ENCODE data around the gene SCLT1. TPM values are rescaled to one million over a fixed set of nuclear protein-coding genes. Genes with fewer than 3 reads are reported as not detected.

SCLT1 gene
- polyA plus RNA-seq, 1 of the 3 experiments (the other 2 are of a cell fraction) = 2.2 TPM

GRCh38 chr4:129113919-129114318, 20.6 kb upstream of the SCLT1 start:
- Histone ChIP-seq H3K4me1 (ENCODE audit: control insufficient read depth in 1 of 2, insufficient read depth in 2 of 2, low read depth in 1 of 2, low read length in 1 of 2) (peaks cover 0 to 8% of the 10 kb centered on the region in 2 experiments; a peak in 2 of 4 replicates), H3K27me3 (ENCODE audit: insufficient read depth) (no peaks in the 10 kb centered on the region), H3K9me2 (no peaks in the 10 kb centered on the region), H3F3A (replicated peaks; ENCODE audit: insufficient read depth) (no peaks in the 10 kb centered on the region), H3K9me3 (no peaks in the 10 kb centered on the region), H3K79me2 (ENCODE audit: insufficient read depth) (no peaks in the 10 kb centered on the region), H3K27ac (ENCODE audit: low read depth in 2 of 2, low read length in 1 of 2) (no peak overlapping the region), H3K36me3 (replicated peaks in 1 of 2; ENCODE audit: control insufficient read depth in 1 of 2, insufficient read depth in 2 of 2, low read length in 1 of 2) (no peaks in the 10 kb centered on the region), H3K4me3 (ENCODE audit: low read depth in 2 of 2, low read length in 1 of 2) (no peak overlapping the region), H3K9ac (no peak overlapping the region), H4K20me1 (ENCODE audit: insufficient read depth) (no peaks in the 10 kb centered on the region), H3K4me2 (no peak overlapping the region), H2AFZ (ENCODE audit: low read depth) (no peak overlapping the region)
- POLR2A ChIA-PET = interaction anchor here (1.0 kb wide), 1 partner anchor 302 kb away, joined by 3 read pairs; no protein-coding TSS in a partner anchor
- CTCF ChIA-PET = interaction anchor here (0.8 kb wide), 1 partner anchor 528 kb away, joined by 3 read pairs; no protein-coding TSS in a partner anchor
- DNase-seq = no peak
- WGBS (ENCODE audit: low lambda C conversion rate) = 17% methylated on average over 1 of the region's 1 CpG
- no peak for TF ChIP-seq RAD21 (IDR thresholded peaks at IDR 0.05; ENCODE audit: low read length)
- TF ChIP-seq TAF1 (IDR thresholded peaks at IDR 0.05; ENCODE audit: borderline replicate concordance, low read depth, low read length) = no peak
- TF ChIP-seq USF1 (IDR thresholded peaks at IDR 0.05; ENCODE audit: borderline replicate concordance, low read depth) = no peak
- no peak for TF ChIP-seq GABPA (IDR thresholded peaks at IDR 0.05; ENCODE audit: low read depth)
- TF ChIP-seq FOXJ3 (CRISPR knock-in tag; IDR thresholded peaks at IDR 0.05) = no peak
- no peak for TF ChIP-seq TEAD4 (IDR thresholded peaks at IDR 0.05; ENCODE audit: borderline replicate concordance, insufficient read depth)
- TF ChIP-seq NFIC (IDR thresholded peaks at IDR 0.05; ENCODE audit: borderline replicate concordance) = no peak
- TF ChIP-seq NRF1 (IDR thresholded peaks at IDR 0.05; ENCODE audit: low read depth, low read length) = no peak
- no peak for TF ChIP-seq MEF2A (IDR thresholded peaks at IDR 0.05; ENCODE audit: borderline replicate concordance, low read depth)
- TF ChIP-seq JUND (IDR thresholded peaks at IDR 0.05) = no peak

GRCh38 chr4:129113434-129113833, 20.1 kb upstream of the SCLT1 start:
- Histone ChIP-seq H3K9ac (no peak overlapping the region), H3K4me2 (no peak overlapping the region), H2AFZ (ENCODE audit: low read depth) (no peak overlapping the region), H3K27me3 (ENCODE audit: insufficient read depth) (no peaks in the 10 kb centered on the region), H3K4me3 (ENCODE audit: low read depth in 2 of 2, low read length in 1 of 2) (no peak overlapping the region), H3K9me2 (no peaks in the 10 kb centered on the region), H3F3A (replicated peaks; ENCODE audit: insufficient read depth) (no peaks in the 10 kb centered on the region), H3K9me3 (no peaks in the 10 kb centered on the region), H4K20me1 (ENCODE audit: insufficient read depth) (no peaks in the 10 kb centered on the region), H3K27ac (ENCODE audit: low read depth in 2 of 2, low read length in 1 of 2) (no peak overlapping the region), H3K79me2 (ENCODE audit: insufficient read depth) (no peaks in the 10 kb centered on the region), H3K4me1 (ENCODE audit: control insufficient read depth in 1 of 2, insufficient read depth in 2 of 2, low read depth in 1 of 2, low read length in 1 of 2) (peaks cover 0 to 8% of the 10 kb centered on the region in 2 experiments; a peak in 2 of 4 replicates), H3K36me3 (replicated peaks in 1 of 2; ENCODE audit: control insufficient read depth in 1 of 2, insufficient read depth in 2 of 2, low read length in 1 of 2) (no peaks in the 10 kb centered on the region)
- CTCF ChIA-PET = interaction anchor here (0.8 kb wide), 1 partner anchor 528 kb away, joined by 3 read pairs; no protein-coding TSS in a partner anchor
- TF ChIP-seq TEAD4 (IDR thresholded peaks at IDR 0.05; ENCODE audit: borderline replicate concordance, insufficient read depth) (no peak), JUND (IDR thresholded peaks at IDR 0.05) (no peak), EP300 (IDR thresholded peaks at IDR 0.05; ENCODE audit: borderline replicate concordance in 1 of 2, low read depth in 1 of 2, low read length in 1 of 2) (no peak), MAX (IDR thresholded peaks at IDR 0.05; ENCODE audit: low read depth) (no peak), FOSL2 (IDR thresholded peaks at IDR 0.05; ENCODE audit: borderline replicate concordance, low read depth) (no peak), NFIC (IDR thresholded peaks at IDR 0.05; ENCODE audit: borderline replicate concordance) (no peak), SIN3A (IDR thresholded peaks at IDR 0.05; ENCODE audit: borderline replicate concordance, low read depth, low read length) (no peak), RXRA (IDR thresholded peaks at IDR 0.05; ENCODE audit: borderline replicate concordance, low read depth) (no peak), MXI1 (IDR thresholded peaks at IDR 0.05; ENCODE audit: low read depth, low read length) (no peak), USF2 (IDR thresholded peaks at IDR 0.05; ENCODE audit: borderline replicate concordance, low read depth, low read length) (no peak), GABPA (IDR thresholded peaks at IDR 0.05; ENCODE audit: low read depth) (no peak), IRF3 (IDR thresholded peaks at IDR 0.05; ENCODE audit: low read depth, low read length) (no peak)
- DNase-seq = no peak
- 11% methylated on average over 1 of the region's 1 CpG for WGBS (ENCODE audit: low lambda C conversion rate)
- POLR2A ChIA-PET = no interaction called here
